ENCODE measurements around the gene MORC4. TPM values are rescaled to one million over a fixed set of nuclear protein-coding genes. Genes with fewer than 3 reads are reported as not detected.

Gene MORC4
- total RNA-seq, 2 experiments from 2014 or later, result 12.5 to 12.9 TPM

- ChIA-PET CTCF (interaction anchor here (0.9 kb wide), 1 partner anchor 58 kb away, joined by 3 read pairs; no protein-coding TSS in a partner anchor), POLR2A (no interaction called here)
- no peaks in the 10 kb centered on the region for H3K4me1 ChIP-seq (ENCODE audit: insufficient read depth, low read length)
- intact Hi-C loops (cut with DNase I, micrococcal nuclease), result loop anchor here (1.0 to 5.0 kb wide), 3 partner anchors 54 to 470 kb away; no protein-coding TSS in a partner anchor
- Mint-ChIP-seq H3K27ac (no peak overlapping the region), H3K36me3 (ENCODE audit: low read depth) (peaks cover 39% of the 10 kb centered on the region), H3K27me3 (no peaks in the 10 kb centered on the region), H3K4me1 (ENCODE audit: low read depth) (no peaks in the 10 kb centered on the region), H3K4me3 (no peak overlapping the region), H3K9me3 (no peaks in the 10 kb centered on the region)
- peaks cover 4% of the 10 kb centered on the region for H3K36me3 ChIP-seq (ENCODE audit: insufficient read depth, low read length)
- no peaks in the 10 kb centered on the region for H3K9me3 ChIP-seq (ENCODE audit: control insufficient read depth in 1 of 2, insufficient read depth in 1 of 2, low read length in 2 of 2)
- H3K4me3 ChIP-seq (ENCODE audit: low read length), result no peak overlapping the region
- no peak for TF ChIP-seq CTCF (IDR thresholded peaks at IDR 0.05)
- no peaks in the 10 kb centered on the region for H3K27me3 ChIP-seq (ENCODE audit: control insufficient read depth in 1 of 2, insufficient read depth in 2 of 2, low read length in 2 of 2)
- no peak for ATAC-seq (ENCODE audit: poor library complexity)
- no peak for DNase-seq
- H3K27ac ChIP-seq (ENCODE audit: low read depth in 1 of 2, low read length in 2 of 2), result no peak overlapping the region
Measured at GRCh38 chrX:106952538-106952937, 47.5 kb downstream of the MORC4 start.

GRCh38 chrX:106952089-106952488 lies 47.9 kb downstream of the MORC4 start:
- peaks cover 4% of the 10 kb centered on the region for H3K36me3 ChIP-seq (ENCODE audit: insufficient read depth, low read length)
- Mint-ChIP-seq H3K4me1 (ENCODE audit: low read depth) (no peaks in the 10 kb centered on the region), H3K4me3 (no peak overlapping the region), H3K27me3 (no peaks in the 10 kb centered on the region), H3K9me3 (no peaks in the 10 kb centered on the region), H3K36me3 (ENCODE audit: low read depth) (peaks cover 34% of the 10 kb centered on the region), H3K27ac (no peak overlapping the region)
- H3K9me3 ChIP-seq (ENCODE audit: control insufficient read depth in 1 of 2, insufficient read depth in 1 of 2, low read length in 2 of 2), result no peaks in the 10 kb centered on the region
- intact Hi-C loops (cut with DNase I, micrococcal nuclease), result loop anchor here (1.0 to 5.0 kb wide), 3 partner anchors 54 to 470 kb away; no protein-coding TSS in a partner anchor
- no peaks in the 10 kb centered on the region for H3K4me1 ChIP-seq (ENCODE audit: insufficient read depth, low read length)
- H3K4me3 ChIP-seq (ENCODE audit: low read length), result no peak overlapping the region
- no peak overlapping the region for H3K27ac ChIP-seq (ENCODE audit: low read depth in 1 of 2, low read length in 2 of 2)
- CTCF ChIA-PET, result interaction anchor here (0.9 kb wide), 1 partner anchor 58 kb away, joined by 3 read pairs; no protein-coding TSS in a partner anchor
- no peaks in the 10 kb centered on the region for H3K27me3 ChIP-seq (ENCODE audit: control insufficient read depth in 1 of 2, insufficient read depth in 2 of 2, low read length in 2 of 2)
- ATAC-seq (ENCODE audit: poor library complexity) (no peak), DNase-seq (no peak)
- TF ChIP-seq CTCF (IDR thresholded peaks at IDR 0.05), result no peak
- POLR2A ChIA-PET, result no interaction called here

GRCh38 chrX:106951230-106951629 lies 48.8 kb downstream of the MORC4 start:
- Histone ChIP-seq H3K4me1 (ENCODE audit: insufficient read depth, low read length) (no peaks in the 10 kb centered on the region), H3K4me3 (ENCODE audit: low read length) (no peak overlapping the region), H3K27me3 (ENCODE audit: control insufficient read depth in 1 of 2, insufficient read depth in 2 of 2, low read length in 2 of 2) (no peaks in the 10 kb centered on the region), H3K36me3 (ENCODE audit: insufficient read depth, low read length) (peaks cover 1% of the 10 kb centered on the region), H3K27ac (ENCODE audit: low read depth in 1 of 2, low read length in 2 of 2) (no peak overlapping the region), H3K9me3 (ENCODE audit: control insufficient read depth in 1 of 2, insufficient read depth in 1 of 2, low read length in 2 of 2) (no peaks in the 10 kb centered on the region)
- Mint-ChIP-seq H3K36me3 (ENCODE audit: low read depth) (peaks cover 25% of the 10 kb centered on the region), H3K4me1 (ENCODE audit: low read depth) (no peaks in the 10 kb centered on the region), H3K9me3 (no peaks in the 10 kb centered on the region), H3K4me3 (no peak overlapping the region), H3K27me3 (no peaks in the 10 kb centered on the region), H3K27ac (no peak overlapping the region)
- intact Hi-C loops (cut with DNase I, micrococcal nuclease), result loop anchor here in 1 of 2 experiments (5.0 kb wide), 1 partner anchor 469 kb away; no protein-coding TSS in a partner anchor
- ATAC-seq (ENCODE audit: poor library complexity) (no peak), DNase-seq (no peak)
- POLR2A ChIA-PET, result no interaction called here
- CTCF ChIA-PET, result interaction anchor here (0.8 to 1.1 kb wide), 2 partner anchors 10 to 74 kb away, joined by 3 read pairs; no protein-coding TSS in a partner anchor
- no peak for TF ChIP-seq CTCF (IDR thresholded peaks at IDR 0.05)
